Tibial artery (tissue), 4 donors: ENCODE measurements around the gene KNDC1.

Experiments used
- DNase-seq, 2 donors: peaks; one replicate each; pipeline ENCODE4 v3.0.0-alpha.2; 2019
- H3K27ac ChIP-seq, 2 donors: fragments of 200-600 bp; sonication (generic) in 1 of 2; 1 replicate in 1 of 2; 2 replicates in 1 of 2; pipeline ENCODE4 v1.5.1; 2018 to 2019; ENCODE audit warnings: mild to moderate bottlenecking in 1 of 2
- H3K27me3 ChIP-seq, 2 donors: fragments of 200-600 bp; sonication (generic) in 1 of 2; one replicate each; pipeline versions ENCODE4 v1.5.1 to v1.6.0; 2016 to 2019
- H3K36me3 ChIP-seq, 3 donors: fragments of 200-600 bp; sonication (generic) in 2 of 3; one replicate each; pipeline ENCODE4 v1.5.1; 2016 to 2019; ENCODE audit warnings: mild to moderate bottlenecking in 2 of 3
- H3K4me1 ChIP-seq, 4 donors: fragments of 200-600 bp; sonication (generic) in 2 of 4; 1 replicate in 3 of 4; 2 replicates in 1 of 4; pipeline ENCODE4 v1.5.1; 2016 to 2019
- H3K4me3 ChIP-seq, 2 donors: fragments of 200-600 bp; sonication (generic) in 1 of 2; 1 replicate in 1 of 2; 2 replicates in 1 of 2; pipeline ENCODE4 v1.5.1; 2018 to 2019; ENCODE audit warnings: mild to moderate bottlenecking in 2 of 2
- H3K9me3 ChIP-seq, 3 donors: fragments of 200-600 bp; sonication (generic) in 1 of 3; one replicate each; pipeline ENCODE4 v1.5.1; 2016 to 2019
- CTCF ChIP-seq, 2 experiments: fragments of 200-600 bp in 1 of 2; fragments of 450-650 bp in 1 of 2; IDR thresholded peaks; one replicate each; pipeline ENCODE4 v1.5.1; 2017 to 2019; ENCODE audit warnings: antibody characterized with exemption in 2 of 2, mild to moderate bottlenecking in 1 of 2, moderate library complexity in 1 of 2
- intact Hi-C: fragments of 100-400 bp; cut with DNase I; formaldehyde crosslinking; loops from one replicate; pipeline ENCODE4 v1.15.0; 2023; ENCODE audit warnings: low total_unique reads

Gene KNDC1

GRCh38 chr10:133251388-133252222 is 91.6 kb downstream of the KNDC1 start:
- DNase-seq: no peak

GRCh38 chr10:133252223-133252552 is 92.2 kb downstream of the KNDC1 start:
- intact Hi-C loops: no loop called here
- H3K4me1 ChIP-seq: peaks cover 0 to 2% (median under 1%) of the 10 kb centered on the region in 4 donors
- no peak overlapping the region for H3K27ac ChIP-seq
- no peak for DNase-seq
- no peak for TF ChIP-seq CTCF (IDR thresholded peaks at IDR 0.05)
- no peaks in the 10 kb centered on the region for H3K9me3 ChIP-seq
- H3K4me3 ChIP-seq: no peak overlapping the region
- no peaks in the 10 kb centered on the region for H3K36me3 ChIP-seq
- H3K27me3 ChIP-seq: peaks cover 0 to 68% of the 10 kb centered on the region in 2 donors

More at GRCh38 chr10:133251388-133252222, 91.6 kb downstream of the KNDC1 start:
- H3K4me1 ChIP-seq: no peaks in the 10 kb centered on the region
- H3K4me3 ChIP-seq: no peak overlapping the region
- peaks cover 0 to 73% of the 10 kb centered on the region in 2 donors for H3K27me3 ChIP-seq
- intact Hi-C loops: no loop called here
- no peaks in the 10 kb centered on the region for H3K36me3 ChIP-seq
- H3K27ac ChIP-seq: no peak overlapping the region
- H3K9me3 ChIP-seq: no peaks in the 10 kb centered on the region
- TF ChIP-seq CTCF (IDR thresholded peaks at IDR 0.05): no peak

- Histone ChIP-seq H3K27ac (no peak overlapping the region), H3K4me1 (peaks cover 0 to 15% (median 10%) of the 10 kb centered on the region in 4 donors), H3K4me3 (no peak overlapping the region), H3K36me3 (no peaks in the 10 kb centered on the region), H3K27me3 (peaks cover 0 to 55% of the 10 kb centered on the region in 2 donors), H3K9me3 (no peaks in the 10 kb centered on the region)
- intact Hi-C loops: no loop called here
- TF ChIP-seq CTCF (IDR thresholded peaks at IDR 0.05): no peak
- DNase-seq: no peak
These were observed 93.4 kb downstream of the KNDC1 start for GRCh38 chr10:133253361-133253955.

GRCh38 chr10:133254421-133255120 is 94.6 kb downstream of the KNDC1 start:
- no peak for DNase-seq
- Histone ChIP-seq H3K9me3 (no peaks in the 10 kb centered on the region), H3K36me3 (no peaks in the 10 kb centered on the region), H3K27ac (no peak overlapping the region), H3K4me1 (peaks cover 0 to 26% (median 19%) of the 10 kb centered on the region in 4 donors), H3K4me3 (no peak overlapping the region), H3K27me3 (peaks cover 0 to 44% of the 10 kb centered on the region in 2 donors)
- intact Hi-C loops: no loop called here
- TF ChIP-seq CTCF (IDR thresholded peaks at IDR 0.05): no peak

- H3K27ac ChIP-seq: no peak overlapping the region
- intact Hi-C loops: no loop called here
These were observed 95.3 kb downstream of the KNDC1 start for GRCh38 chr10:133255323-133255722.

More at GRCh38 chr10:133255323-133255722, 95.3 kb downstream of the KNDC1 start:
- Histone ChIP-seq H3K4me3 (no peak overlapping the region), H3K36me3 (no peaks in the 10 kb centered on the region), H3K4me1 (peaks cover 0 to 33% (median 24%) of the 10 kb centered on the region in 4 donors), H3K9me3 (no peaks in the 10 kb centered on the region), H3K27me3 (peaks cover 0 to 36% of the 10 kb centered on the region in 2 donors)
- no peak for DNase-seq
- TF ChIP-seq CTCF (IDR thresholded peaks at IDR 0.05): no peak
